Sciatic nerve (tissue), 2 donors: ENCODE measurements around the gene ATF7IP. TPM values are rescaled to one million over a fixed set of nuclear protein-coding genes. Genes with fewer than 3 reads are reported as not detected.

Source experiments
- ATAC-seq: fragments of 200-7000 bp; cut with Tn5 transposase; one replicate; pipeline ENCODE4 v1.9.1; 2020; ENCODE audit warnings: mild to moderate bottlenecking, moderate library complexity
- DNase-seq: peaks from one replicate; pipeline ENCODE4 v3.0.0-alpha.2; 2020; ENCODE audit warnings: low spot score
- intact Hi-C: fragments of 100-400 bp; cut with DNase I; formaldehyde crosslinking; loops from one replicate; pipeline ENCODE4 v1.14.2; 2022
- total RNA-seq: library from RNA; stranded (reverse); fragmentation: NEBNext Ultra II Directional; extraction: Animal tissue kit (Norgen Biotek cat#: 25700); gene quantifications from one replicate; pipeline ENCODE4 v1.2.1, GENCODE V29; 2021
- donor health status: DM: no; HTN: no; CAD: no.
- donor health status: DM: no; HTN: no; CAD: no.

Gene ATF7IP
- total RNA-seq, 1 donor from 2014 or later: 91.8 TPM

DNA sequence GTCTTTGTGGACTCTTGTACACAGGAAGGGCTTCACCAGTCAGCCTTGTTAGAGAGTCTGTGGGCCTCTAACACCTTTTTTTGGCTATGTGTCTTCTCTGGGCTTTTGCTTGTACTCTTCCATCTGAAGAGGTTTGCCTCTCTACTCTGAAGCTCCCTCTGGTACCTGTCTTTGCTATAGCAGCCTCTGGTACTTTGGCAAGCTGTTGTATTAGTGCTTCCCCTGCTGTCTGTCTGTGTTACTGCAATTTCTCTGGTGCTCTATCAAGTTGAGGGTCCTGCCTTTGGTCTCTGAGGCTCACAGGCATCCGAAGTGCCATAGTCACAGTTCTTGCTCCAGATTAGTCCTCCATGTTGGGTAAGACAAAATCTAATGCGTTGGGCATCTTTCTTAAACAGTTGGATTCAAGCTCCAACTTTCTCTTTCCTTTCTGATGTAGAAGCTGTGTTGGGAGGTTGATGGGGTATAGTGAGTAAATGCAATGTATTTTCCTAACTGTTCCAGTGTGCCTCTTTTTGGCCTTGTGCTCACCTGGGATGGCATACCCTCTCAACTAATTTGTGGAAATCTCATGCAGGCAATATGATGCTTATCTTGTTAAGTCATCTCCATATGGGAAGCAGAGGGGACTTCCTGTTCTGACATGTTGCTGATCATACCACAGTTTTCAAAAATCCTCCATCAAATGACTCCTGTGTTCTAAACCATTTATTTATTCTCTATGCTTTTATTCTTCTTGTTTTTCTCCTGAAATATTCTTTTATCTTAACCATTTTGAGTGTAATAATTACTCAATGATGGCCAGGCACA is 88.8 kb downstream of the ATF7IP start:
- ATAC-seq: no peak
- no peak for DNase-seq
- intact Hi-C loops: no loop called here

DNA sequence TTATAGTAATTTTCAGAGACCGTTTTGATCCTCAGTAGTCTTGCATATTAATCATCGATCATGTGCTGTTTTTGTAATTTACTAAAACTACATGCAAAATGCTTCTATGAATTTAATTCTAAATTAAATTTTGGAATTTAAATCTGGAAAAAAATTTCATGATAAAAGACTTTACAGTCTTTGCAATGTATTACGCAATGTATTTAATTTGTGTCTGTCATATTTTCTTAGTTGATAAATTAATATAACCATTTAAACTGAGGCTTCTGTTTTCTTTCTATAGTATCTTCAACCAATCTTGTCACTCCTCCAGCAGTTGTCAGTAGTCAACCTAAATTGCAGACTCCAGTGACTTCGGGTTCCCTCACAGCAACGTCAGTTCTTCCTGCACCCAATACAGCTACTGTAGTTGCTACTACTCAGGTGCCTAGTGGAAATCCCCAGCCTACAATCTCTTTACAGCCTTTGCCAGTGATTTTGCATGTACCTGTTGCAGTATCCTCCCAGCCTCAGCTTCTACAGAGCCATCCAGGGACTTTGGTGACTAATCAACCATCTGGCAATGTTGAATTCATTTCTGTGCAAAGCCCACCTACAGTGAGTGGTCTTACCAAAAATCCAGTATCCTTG is 94.8 kb downstream of the ATF7IP start:
- ATAC-seq: no peak
- no peak for DNase-seq
- intact Hi-C loops: no loop called here

DNA sequence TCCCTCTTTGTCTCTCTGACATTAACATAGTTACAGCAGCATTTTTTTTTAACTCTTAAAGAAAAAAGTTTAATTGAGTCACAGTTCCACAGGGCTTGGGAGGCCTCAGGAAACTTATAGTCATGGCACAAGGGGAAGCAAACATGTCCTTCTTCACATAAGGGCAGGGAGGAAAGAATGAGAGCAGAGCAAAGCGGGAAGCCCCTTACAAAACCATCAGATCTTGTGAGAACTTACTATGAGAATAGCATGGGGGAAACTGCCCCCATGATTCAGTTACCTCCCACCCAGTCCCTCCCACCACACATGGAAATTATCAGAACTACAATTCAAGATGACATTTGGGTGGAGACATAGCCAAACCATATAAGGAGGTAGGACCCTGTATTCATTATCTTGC is 106.0 kb downstream of the ATF7IP start:
- ATAC-seq: no peak
- DNase-seq: no peak
- intact Hi-C loops: no loop called here

DNA sequence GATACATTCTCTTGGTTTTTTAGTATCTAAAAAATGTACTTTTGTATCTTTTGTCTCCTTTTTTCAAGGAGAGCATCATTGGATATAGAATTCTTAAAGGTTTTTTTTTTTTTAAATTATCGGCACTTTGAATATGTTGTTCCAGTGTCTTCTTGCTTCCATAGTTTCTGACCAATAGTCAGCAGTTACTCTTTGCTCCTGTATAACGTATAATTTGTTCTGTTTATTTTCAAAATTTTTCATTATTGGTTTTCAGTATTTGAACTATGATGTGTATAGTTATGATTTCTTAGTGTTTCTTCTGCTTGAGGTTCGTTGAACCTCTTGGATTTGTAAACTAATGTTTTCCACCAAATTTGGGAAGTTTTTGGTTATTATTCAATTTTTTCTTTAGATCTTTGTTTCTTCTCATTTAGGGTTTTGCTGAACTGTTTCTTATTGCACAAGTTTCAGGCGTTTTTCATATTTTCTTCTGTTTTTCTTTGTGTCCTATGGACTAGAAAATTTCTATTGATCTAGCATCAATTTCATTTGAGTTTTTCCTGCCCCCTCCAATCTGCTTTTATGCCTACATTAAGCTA is 108.3 kb downstream of the ATF7IP start:
- ATAC-seq (no peak), DNase-seq (no peak)
- intact Hi-C loops: no loop called here

- no peak for DNase-seq
- no peak for ATAC-seq
- intact Hi-C loops: no loop called here
These were observed 113.5 kb downstream of the ATF7IP start for GRCh38 chr12:14479004-14479403.

DNA sequence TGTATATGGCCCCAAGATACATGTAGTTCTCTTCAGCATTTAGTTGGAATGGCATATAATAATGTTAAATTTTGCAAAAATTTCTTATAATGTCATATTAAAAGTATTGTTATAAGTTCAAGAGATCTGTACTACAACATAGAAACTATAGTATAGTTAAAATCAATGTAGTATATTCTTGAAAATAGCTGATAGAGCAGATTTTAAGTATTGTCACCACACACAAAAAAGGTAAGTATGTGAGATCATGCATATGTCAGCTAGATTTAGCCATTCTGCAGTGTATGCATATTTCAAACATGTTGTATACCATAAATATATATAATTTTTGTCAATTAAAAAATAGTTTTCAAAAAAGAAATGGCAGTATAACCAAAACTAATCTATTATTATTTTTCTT is 115.7 kb downstream of the ATF7IP start:
- intact Hi-C loops: no loop called here
- DNase-seq (no peak), ATAC-seq (no peak)

- intact Hi-C loops: no loop called here
- ATAC-seq (no peak), DNase-seq (no peak)
These were observed 116.9 kb downstream of the ATF7IP start for GRCh38 chr12:14482361-14482760.

GRCh38 chr12:14482886-14483285 is 117.4 kb downstream of the ATF7IP start:
- no peak for DNase-seq
- intact Hi-C loops: no loop called here
- ATAC-seq: no peak

DNA sequence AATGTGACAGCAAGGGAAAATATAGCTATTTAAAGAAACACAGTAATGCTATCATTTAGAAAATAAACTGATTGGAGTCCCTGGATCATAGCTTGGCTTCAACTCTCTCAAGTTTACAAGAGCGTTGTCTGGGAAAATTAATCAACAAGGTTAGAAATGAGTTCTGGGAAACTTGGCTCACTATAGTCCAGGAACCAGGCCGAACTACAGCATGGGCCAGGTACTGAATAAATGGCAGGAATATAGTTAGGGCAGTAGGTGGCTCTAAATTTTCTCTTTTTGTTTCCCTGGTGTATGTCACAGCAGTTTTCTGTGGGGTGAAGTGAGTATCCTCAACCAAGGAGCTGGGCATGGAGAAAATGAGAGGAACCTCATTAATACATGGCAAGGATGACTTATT is 129.8 kb downstream of the ATF7IP start:
- ATAC-seq: no peak
- intact Hi-C loops: no loop called here
- DNase-seq: no peak

DNA sequence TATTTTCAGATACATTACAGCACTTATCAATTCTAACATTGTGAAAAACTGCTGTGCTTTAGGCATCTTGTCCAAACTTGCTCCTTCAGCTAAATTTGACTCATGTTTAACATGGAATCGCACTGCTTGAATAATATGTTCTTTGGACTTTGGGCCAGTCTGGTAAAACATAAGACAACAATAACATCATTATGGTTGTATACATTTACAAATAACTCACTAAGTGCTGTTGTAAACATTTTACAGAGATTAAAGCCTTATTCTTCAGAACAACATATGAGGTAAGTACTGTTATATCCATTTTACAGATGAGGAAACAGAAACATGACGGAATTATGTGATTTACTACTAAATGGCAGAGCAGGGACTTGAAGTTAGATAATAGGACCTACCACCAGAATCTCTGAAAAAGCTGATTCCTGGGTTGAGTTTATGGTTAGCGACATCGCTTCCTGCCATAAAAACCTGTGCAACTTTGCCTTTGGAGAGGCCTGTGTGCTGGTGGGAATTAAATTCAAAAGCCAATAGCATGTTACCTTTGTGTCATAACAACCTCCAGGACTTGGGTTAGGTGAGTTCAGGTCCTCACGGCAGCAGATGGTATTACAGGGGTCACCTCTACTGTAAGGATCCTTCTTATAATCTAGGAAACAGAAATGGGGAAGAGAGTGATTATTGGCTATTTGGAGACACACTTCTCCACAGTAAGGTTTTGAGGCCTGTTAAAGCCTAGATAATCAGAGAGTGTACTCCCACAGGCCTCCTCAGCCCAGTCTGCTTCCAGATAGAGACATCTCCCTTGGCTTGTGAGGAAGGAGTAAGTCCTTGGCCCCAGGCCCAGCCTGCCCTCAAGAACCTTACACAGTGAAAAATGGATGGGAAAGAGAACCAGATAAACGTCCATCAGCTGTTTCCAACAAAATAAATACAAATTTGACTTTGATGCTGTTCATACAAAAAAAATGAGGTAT is 140.4 kb downstream of the ATF7IP start:
- intact Hi-C loops: no loop called here
- DNase-seq (no peak), ATAC-seq (no peak)

- ATAC-seq (no peak), DNase-seq (no peak)
- intact Hi-C loops: no loop called here
These were observed 145.1 kb downstream of the ATF7IP start for GRCh38 chr12:14510574-14510973.

DNA sequence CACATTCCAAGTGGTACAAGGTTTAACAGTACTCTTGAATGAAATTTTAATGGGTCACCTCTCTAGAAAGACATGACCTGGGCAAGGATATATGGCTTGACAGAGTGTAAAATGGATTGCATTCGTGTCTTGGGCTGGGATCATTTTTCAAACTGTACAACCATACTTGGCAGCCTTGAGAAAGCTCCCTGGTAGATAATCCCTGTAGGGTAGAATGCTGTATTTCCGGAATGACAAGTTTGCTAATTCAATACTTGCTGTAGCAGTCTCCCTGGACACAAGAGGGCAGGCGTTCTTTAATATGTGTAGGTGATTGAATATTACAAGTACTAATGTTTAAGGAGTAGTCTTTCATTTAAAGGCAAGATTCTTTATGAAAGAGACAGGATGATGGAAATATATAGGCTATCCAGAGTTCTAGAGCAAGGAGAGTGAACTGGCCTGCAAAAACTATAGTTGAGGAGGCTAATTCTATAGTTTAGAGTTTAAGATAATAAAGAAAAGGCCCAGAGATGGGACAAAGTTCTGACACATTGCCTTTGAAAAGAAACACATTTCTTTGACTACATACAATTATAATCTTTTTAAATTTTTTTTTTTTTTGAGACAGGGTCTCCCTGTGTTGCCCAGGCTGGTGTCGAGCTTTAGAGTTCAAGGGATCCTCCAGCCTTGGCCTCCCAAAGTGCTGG is 148.8 kb downstream of the ATF7IP start:
- intact Hi-C loops: no loop called here
- no peak for ATAC-seq
- no peak for DNase-seq

DNA sequence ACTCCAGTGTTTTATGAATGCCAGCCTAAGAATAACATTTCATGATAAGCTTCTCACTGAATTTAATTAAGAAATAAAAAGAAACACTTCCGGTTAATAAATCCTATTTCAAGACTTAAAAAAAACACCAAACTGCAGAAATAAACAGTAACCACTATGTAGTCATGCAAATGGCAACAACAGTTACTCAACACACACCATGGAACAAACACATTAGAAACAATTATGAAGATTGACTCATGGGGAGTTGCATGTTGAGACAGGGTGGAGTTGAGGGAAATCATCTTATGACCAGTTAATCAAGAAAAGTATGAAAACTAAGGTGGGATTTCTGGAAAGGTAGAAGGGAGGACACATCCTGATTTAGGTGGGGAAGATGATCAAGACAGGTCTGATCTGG is 149.5 kb downstream of the ATF7IP start:
- intact Hi-C loops: no loop called here
- ATAC-seq: no peak
- DNase-seq: no peak

DNA sequence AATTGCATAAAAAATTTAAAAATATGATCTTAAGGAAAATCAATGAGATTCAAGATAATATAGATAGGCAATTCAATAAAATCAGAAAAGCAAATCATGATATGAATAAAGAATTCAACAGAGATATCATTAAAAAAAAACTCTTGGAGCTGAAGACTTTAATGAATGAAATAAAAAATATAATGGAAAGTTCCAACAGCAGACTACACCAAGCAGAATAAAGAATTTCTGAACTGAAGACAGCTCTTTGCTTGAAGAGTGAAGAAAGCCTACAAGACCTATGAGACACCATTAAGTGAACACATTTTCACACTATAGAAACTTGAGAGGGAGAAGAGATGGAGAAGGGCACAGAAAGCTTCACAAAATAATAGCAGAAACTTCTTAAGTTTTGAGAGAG is 156.3 kb downstream of the ATF7IP start:
- DNase-seq: no peak
- intact Hi-C loops: no loop called here
- ATAC-seq: no peak

DNA sequence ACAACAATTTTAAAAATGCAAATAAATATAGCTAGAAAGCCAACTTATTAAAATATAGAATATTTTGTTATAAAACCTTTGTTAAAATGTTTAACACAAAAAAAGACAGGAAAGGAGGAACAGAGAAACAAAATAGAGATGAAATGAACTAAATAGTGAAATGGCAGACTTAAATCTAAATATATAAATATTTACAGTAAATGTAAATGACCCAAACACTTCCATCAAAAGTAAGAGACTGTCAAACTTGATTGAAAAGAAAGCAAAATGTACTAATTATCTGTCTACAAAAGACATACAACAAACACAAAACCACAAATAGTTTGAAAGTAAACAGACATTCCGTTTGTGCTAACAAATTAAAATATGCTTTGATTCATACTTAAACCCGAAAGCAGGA is 160.5 kb downstream of the ATF7IP start:
- DNase-seq (no peak), ATAC-seq (no peak)
- intact Hi-C loops: no loop called here

DNA sequence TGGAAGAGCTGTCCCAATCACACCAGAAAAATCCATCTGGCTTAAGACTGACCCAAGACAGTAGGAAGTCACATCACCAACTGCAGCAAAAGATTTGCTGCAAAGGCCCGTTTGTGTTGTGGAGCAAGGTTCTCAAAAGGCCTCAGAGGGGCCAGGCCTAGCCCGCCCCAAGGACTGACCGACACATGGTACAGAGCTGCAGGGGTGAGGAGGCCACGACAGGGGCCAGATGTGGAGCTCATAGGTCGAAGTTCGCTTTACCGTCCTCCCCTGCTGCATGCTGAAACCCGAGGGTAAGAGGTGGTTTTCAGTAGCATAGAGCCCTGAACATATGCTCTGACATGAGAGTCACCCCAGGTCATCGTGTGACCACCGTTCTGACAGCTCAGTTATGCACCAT is 166.7 kb downstream of the ATF7IP start:
- intact Hi-C loops: no loop called here
- DNase-seq (no peak), ATAC-seq (no peak)

DNA sequence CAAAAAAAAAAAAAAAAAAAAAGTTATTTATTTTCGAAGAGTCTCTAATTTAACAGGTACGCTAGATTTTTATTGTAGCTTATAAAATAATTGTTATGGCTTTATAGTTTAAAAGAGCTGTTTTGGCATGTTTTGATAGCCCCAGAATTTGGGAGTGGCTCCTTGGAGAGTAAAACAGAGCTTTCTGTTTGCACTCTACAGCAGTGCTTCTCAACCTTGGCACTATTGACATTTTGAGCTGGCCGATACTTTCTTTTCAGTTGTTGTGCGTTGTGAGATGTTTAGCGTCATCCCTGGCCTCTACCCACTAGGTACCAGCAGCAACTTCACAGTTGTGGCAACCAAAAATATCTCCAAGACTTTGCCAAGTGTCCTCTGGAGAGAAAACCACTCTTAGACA is 171.6 kb downstream of the ATF7IP start:
- intact Hi-C loops: no loop called here
- DNase-seq (no peak), ATAC-seq (no peak)

GRCh38 chr12:14540801-14541462 is 175.4 kb downstream of the ATF7IP start:
- intact Hi-C loops: no loop called here
- ATAC-seq: no peak
- no peak for DNase-seq
